HG03045 (cell line): ENCODE data around the gene PAIP1.
"Not testable (repeated sequence)": the region's sequence is repeated elsewhere in the genome, so short reads cannot be mapped to it uniquely, and the experiment has no call there.

ENCODE experiments used
- ATAC-seq: cut with Tn5 transposase; IDR thresholded peaks from one replicate; pipeline ENCODE4 v1.9.1; 2021; ENCODE audit warnings: mild to moderate bottlenecking, moderate library complexity; ENCODE audit not compliant: unreplicated experiment

Gene PAIP1

GRCh38 chr5:43572357-43572756, 15.5 kb upstream of the PAIP1 start:
- ATAC-seq: no peak

- ATAC-seq: no peak
These were observed 14.4 kb upstream of the PAIP1 start for GRCh38 chr5:43571237-43571636.

GRCh38 chr5:43570450-43571158, 13.7 kb upstream of the PAIP1 start:
- no peak for ATAC-seq

- no peak for ATAC-seq
These were observed 12.4 kb upstream of the PAIP1 start for GRCh38 chr5:43569236-43569746.

- ATAC-seq: peak; percentile 55
These were observed 11.1 kb upstream of the PAIP1 start for GRCh38 chr5:43567967-43568366.

GRCh38 chr5:43565043-43565442, 8.2 kb upstream of the PAIP1 start:
- ATAC-seq: no peak

GRCh38 chr5:43564289-43564850, 7.5 kb upstream of the PAIP1 start:
- no peak for ATAC-seq

- ATAC-seq: no peak
These were observed 6.4 kb upstream of the PAIP1 start for GRCh38 chr5:43563321-43563720.

GRCh38 chr5:43561356-43561755, 4.5 kb upstream of the PAIP1 start:
- no peak for ATAC-seq

- no peak for ATAC-seq
These were observed 3.3 kb upstream of the PAIP1 start for GRCh38 chr5:43560128-43560527.

- peak; percentile 93 for ATAC-seq
These were observed 345 bp downstream of the PAIP1 start for GRCh38 chr5:43556607-43556856.

- ATAC-seq: peak; percentile 25
These were observed 826 bp downstream of the PAIP1 start for GRCh38 chr5:43555895-43556606.

GRCh38 chr5:43554497-43554896, 2.4 kb downstream of the PAIP1 start:
- ATAC-seq: no peak

- ATAC-seq: no peak
These were observed 3.5 kb downstream of the PAIP1 start for GRCh38 chr5:43553381-43553780.

- ATAC-seq: no peak
These were observed 5.1 kb downstream of the PAIP1 start for GRCh38 chr5:43551731-43552130.

GRCh38 chr5:43549272-43549671, 7.6 kb downstream of the PAIP1 start:
- ATAC-seq: not testable (repeated sequence)

- no peak for ATAC-seq
These were observed 8.5 kb downstream of the PAIP1 start for GRCh38 chr5:43548358-43548757.

GRCh38 chr5:43547532-43547931, 9.3 kb downstream of the PAIP1 start:
- ATAC-seq: no peak

- ATAC-seq: no peak
These were observed 13.4 kb downstream of the PAIP1 start for GRCh38 chr5:43543434-43543833.

- ATAC-seq: no peak
These were observed 16.1 kb downstream of the PAIP1 start for GRCh38 chr5:43540746-43541145.

- ATAC-seq: no peak
These were observed 19.9 kb downstream of the PAIP1 start for GRCh38 chr5:43536972-43537371.

- no peak for ATAC-seq
These were observed 23.2 kb downstream of the PAIP1 start for GRCh38 chr5:43533646-43534045.
